NCI-H1694 treated with DMSO at 0.1 percent for 48 hours (cell line): ENCODE data around the gene BRSK2.
"Not testable (repeated sequence)": the region's sequence is repeated elsewhere in the genome, so short reads cannot be mapped to it uniquely, and the experiment has no call there.

Source experiments
- DNase-seq: peaks from one replicate; lab custom pipeline; 2025; lab: John Stamatoyannopoulos, UW

BRSK2 gene

DNA sequence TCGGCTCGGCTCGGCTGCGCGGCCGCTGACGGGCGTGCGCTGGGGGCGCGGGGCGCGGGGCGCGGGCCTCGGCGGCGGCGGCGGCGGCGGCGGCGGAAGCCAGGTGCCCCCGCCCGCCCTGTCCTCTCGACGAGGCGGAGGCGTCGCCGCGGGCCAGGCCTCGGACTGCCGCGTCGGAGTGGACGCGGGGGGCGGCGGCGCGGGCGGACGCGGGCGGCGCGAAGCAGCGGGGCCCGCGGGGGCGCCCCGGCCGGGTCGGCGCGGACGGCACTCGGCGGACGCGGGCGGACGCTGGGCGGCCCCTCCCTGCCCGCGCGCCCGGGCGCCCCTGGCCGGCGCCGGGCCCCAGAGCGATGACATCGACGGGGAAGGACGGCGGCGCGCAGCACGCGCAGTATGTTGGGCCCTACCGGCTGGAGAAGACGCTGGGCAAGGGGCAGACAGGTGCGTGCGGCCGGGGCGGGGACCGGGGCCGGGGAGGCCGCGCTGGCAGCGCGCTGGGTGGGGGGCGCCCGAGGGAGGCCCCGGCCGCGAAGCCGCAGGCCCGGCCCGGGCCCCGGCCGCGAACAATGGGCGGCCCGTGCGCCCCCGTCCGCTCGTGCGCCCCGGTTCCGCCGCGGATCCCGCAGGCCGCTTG is at the start of gene BRSK2:
TSS of gene BRSK2 (plus strand) at position 3 of the 637 bp plus-strand sequence. CDS start at position 354, 351 bp downstream.
- no peak for DNase-seq

DNA sequence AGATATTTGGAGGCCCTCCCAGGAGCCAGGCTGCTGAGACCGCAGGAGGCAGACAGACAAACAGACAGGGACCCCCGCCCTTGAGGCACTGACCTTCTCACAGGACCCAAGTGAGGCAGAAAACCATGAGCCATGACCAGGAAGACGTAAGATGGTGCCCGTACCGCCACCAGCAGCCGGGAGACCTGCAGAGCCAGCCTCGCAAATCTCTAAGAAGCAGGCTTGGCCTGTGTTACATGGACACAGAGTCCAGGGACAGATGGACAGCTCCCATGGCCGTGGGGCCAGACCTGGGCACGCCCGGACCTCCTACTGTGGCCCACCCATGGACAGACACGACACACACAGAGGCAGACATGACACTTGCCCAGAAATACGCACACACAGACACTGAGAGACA is 49.6 kb upstream of the BRSK2 start:
- no peak for DNase-seq

DNA sequence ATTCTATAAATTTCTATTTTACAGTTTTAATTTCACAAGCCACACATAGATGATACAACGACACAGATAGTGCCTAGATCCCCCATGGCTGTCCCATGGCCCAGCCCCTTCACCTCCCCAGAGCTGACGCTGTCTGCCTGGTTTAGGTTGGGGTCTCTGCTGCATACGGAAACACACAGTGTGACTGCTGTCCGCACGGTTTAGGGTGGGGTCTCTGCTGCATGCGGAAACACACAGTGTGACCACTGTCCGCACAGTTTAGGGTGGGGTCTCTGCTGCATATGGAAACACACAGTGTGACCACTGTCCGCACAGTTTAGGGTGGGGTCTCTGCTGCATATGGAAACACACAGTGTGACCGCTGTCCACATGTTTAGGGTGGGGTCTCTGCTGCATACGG is 48.5 kb upstream of the BRSK2 start:
- DNase-seq = not testable (repeated sequence)

DNA sequence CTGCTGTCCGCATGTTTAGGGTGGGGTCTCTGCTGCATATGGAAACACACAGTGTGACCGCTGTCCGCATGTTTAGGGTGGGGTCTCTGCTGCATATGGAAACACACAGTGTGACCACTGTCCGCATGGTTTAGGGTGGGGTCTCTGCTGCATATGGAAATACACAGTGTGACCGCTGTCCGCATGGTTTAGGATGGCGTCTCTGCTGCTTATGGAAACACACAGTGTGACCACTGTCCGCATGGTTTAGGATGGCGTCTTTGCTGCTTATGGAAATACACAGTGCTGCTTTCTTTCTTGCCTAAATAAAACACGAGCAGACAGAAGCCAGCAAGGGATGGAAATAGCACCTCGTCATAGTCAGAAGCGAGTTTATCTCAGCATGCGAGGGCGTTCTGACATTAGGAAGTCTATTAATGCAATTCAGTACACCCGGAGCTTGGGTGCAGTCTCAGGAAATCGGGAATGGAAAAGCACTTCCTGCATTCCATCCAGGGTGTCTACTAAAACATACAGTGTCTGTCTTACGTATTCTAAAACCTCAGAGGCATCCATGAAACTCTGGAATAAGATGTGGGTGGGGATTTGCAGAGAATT is 47.7 kb upstream of the BRSK2 start:
- DNase-seq = no peak

DNA sequence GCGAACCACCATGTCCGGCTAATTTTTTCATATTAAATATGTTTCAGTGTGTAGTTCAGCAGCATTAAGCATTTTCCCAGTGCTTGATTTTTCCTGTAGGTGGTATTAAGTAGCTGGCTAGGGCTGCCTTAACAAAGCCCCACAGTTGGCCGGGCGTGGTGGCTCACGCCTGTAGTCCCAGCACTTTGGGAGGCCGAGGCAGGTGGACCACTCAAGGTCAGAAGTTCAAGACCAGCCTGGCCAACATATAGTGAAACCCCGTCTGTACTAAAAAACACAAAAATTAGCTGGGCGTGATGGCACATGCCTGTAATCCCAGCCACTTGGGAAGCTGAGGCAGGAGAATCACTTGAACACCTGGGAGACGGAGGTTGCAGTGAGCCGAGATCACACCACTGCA is 46.8 kb upstream of the BRSK2 start:
- no peak for DNase-seq

DNA sequence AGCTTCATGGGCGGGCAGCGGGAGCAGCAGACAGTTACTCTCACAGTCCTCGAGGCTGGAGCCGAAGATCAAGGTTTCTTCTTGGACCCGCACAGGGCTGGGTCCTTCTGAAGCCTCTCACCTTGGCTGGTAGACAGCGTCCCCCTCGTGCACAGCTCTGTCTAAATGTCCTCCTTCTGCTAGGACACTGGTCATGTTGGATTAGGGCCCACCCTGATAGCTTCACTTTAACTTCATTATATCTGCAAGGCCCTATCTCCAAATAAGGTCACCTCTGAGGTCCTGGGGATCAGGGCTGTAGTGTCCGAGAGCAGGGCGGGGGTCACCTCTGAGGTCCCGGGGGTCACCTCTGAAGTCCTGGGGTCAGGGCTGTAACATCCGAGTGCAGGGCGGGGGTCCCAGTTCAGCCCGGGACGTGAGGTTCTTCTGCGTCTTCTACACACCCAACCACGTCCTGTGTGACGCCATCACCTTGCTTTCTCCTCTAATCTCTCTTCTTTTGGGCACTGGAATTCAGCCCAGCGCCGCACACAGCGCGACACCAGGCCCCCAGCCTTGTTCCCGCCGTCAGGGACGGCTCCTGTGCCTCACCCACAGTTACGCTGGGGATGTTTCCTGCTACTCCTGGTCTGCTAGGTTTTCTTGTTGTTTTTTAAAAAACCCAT is 46.2 kb upstream of the BRSK2 start:
- no peak for DNase-seq

DNA sequence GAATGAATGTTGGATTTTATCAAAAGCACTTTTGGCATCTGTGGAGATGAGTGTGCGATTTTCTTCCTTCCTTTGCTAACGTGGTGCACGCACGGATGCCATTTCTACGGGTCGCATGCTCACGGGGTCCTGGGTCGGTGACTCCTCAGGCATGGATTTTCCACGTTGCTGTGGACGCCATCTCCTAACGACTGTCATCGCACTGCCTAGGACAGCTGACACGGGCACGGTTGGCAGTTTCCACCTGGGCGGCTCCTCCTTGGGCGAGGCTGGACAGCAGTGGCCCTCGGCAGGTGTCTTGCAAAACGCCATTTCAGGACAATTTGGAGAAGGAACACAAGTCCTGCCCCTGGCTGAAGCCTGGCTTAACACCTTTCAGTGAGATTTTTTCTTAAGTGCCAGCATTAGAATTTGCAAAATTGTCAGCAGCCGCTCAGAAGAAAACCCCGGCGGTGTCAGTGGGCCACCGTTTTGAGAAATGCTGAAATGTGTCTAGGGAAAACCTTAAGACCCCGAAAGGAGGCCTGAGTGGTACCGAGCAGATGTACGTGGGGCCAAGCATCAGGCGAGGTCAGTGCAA is 45.6 kb upstream of the BRSK2 start:
- DNase-seq = no peak

DNA sequence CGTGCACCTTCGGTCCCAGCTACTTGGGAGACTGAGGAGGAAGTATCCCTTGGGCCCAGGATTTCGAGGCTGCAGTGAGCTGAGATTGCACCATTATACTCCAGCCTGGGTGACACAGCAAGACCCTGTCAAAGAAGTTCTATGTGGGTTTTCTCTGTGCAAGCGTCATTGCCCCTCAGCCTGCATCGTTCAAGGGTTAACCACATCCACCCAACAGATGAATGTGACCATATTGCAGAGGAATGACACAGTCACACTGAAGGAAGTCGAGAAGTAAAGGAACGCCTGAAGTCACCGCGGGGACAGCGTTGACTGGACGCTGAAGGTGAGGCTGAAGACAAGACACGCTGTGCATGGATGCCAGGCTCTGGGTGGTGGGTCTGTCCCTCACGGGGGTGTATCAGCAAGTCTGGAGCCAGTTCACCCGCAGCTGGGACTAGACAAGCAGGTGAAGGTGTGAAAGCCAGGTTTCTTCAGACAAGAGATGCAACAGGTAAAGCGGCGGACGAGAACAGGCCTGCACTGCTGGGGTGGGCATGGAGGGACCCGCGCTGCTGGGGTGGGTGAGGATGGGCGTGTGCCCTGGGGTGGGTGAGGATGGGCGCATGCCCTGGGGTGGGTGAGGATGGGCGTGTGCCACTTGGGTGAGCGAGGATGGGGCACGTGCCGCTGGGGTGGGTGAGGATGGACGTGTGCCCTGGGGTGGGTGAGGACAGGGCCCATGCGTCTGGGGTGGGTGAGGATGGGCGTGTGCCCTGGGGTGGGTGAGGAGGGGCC is 43.8 kb upstream of the BRSK2 start:
- no peak for DNase-seq

DNA sequence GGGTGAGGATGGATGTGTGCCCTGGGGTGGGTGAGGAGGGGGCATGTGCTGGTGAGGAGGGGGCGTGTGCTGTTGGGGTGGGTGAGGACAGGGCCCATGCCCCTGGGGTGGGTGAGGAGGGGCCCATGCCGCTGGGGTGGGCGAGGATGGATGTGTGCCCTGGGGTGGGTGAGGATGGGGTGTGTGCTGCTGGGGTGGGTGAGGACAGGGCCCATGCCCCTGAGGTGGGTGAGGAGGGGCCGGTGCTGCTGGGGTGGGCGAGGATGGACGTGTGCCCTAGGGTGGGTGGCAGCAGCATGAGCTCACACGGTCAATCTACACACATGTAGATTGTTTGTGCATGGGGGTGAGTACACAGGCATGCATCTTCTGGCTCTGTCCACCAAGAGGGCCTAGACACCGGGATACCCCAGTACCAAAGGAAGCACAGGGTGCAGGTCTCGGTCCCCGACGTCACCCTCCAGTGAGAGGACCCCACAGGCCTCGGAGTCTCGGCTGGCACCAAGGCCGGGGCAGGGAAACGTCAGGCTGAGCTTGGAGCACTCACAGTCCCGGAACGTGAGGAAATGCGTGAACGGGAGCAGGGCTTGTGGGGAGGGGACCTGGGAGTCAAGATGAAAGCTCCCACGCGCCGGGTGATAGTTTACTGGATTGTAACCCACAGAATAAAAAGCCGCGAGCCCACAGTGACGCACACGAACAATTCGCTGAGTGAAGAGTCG is 42.9 kb upstream of the BRSK2 start:
- DNase-seq = no peak

DNA sequence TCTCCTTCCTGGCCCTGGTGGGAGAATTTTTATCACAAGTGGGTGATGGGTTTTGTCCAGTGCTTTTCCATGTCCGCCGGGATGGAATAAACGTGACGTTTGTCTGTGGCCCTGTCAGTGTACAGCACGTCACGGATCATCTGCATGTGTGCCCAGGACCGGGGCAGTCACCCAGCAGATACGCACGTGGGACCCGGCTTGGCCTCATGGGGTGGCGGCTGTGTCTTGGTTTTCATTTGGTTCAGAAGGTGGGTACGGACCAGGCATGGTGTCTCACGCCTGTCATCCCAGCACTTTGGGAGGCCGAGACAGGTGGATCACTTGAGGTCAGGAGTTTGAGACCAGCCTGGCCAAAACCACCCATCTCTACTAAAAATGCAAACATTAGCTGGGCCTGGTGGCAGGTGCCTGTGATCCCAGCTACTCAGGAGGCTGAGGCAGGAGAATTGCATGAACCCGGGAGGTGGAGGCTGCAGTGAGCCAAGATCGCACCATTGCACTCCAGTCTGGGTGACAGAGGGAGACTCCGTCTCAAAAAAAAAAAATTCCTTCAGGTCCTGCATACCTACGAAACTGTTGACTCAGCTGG is 42.2 kb upstream of the BRSK2 start:
- DNase-seq = not testable (repeated sequence)

DNA sequence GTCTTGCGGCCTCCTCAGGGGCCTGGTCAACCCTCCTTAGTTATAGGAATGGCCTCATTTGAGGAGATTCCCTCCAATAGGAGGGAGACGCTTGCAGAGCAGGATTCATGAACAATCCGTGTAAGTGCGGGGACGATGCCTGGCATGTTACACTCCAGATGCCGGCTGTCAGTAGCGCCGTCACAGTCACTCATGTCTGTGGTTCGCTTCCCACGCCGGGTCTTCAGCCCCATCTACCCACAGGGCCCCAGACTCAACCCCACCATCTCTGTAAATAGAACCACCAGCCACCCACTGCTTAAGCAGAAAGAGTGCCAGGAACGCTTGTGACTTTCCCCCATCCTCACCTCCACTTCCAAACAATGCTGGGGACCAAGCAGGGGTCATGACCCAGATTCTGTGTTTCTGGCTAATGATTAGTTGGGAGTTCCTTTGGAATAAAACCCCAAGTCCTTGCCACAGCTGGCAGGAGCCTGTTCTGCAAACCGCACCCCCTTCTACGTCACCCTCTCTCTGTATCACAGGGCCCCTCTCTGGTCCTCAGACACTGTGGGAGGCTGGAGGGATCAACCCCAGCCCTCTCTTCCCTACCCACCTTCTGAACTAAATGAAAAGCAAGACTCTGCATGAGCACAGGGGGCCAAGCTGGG is 41.5 kb upstream of the BRSK2 start:
- DNase-seq = no peak

DNA sequence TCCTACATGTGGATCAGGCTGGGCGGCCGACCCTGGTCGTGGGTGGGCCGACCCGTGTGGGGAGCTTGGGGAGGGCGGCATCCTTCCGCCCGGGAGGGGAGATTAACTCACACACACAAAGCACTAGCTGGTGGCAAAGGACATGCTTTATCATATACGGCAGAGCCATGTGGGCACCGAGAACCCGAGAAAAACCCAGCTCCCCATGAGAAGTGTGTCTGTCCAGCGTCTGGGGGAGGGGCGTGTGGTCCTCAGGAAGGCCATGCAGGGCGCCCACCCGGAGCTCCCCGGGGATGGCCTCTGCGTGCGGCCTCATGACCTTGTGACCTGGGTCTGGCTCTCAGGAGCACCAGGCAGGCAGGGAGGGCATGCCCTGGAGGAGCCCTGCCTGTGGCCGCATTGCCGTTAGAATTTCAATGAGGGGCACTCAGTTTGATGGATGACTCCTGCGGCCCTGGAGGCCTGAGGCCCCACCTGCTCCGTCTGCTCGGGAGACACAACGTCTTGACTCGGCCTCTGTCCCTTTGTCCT is 40.9 kb upstream of the BRSK2 start:
- DNase-seq = no peak

DNA sequence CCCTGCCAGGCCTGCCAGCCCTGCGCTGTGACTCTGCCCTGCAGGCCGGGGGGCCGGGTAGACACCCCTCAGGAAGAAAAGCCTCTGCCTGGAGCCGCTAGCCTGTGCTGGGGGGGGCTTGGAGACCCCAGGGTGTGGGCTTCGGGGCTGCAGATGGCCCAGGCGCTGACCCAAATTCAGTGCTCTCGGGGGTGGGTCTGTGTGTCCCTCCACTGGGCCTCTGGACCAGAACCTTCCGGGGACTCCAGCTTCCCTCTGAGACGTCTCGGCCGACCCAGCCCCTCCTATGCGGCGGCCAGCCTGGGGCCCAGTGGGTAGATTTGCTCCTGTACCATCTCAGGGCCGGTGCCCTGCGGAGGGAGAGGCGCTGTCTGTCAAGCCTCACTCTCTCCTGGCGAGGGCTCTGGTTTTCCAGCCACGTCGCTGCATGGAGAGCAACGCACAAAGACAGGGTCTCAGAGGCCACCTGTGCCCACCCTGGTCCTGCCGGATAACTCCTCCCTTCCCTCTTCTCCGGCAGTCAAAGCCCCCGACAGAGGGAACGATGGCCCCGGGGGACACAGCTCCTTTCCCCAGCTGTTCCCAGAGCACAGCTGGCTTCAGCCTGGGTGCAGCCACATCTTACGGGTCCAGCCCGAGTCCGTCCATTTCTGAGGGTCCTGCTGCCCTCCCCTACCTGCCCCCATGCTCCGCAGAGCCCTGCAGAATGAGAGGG is 40.2 kb upstream of the BRSK2 start:
- no peak for DNase-seq

DNA sequence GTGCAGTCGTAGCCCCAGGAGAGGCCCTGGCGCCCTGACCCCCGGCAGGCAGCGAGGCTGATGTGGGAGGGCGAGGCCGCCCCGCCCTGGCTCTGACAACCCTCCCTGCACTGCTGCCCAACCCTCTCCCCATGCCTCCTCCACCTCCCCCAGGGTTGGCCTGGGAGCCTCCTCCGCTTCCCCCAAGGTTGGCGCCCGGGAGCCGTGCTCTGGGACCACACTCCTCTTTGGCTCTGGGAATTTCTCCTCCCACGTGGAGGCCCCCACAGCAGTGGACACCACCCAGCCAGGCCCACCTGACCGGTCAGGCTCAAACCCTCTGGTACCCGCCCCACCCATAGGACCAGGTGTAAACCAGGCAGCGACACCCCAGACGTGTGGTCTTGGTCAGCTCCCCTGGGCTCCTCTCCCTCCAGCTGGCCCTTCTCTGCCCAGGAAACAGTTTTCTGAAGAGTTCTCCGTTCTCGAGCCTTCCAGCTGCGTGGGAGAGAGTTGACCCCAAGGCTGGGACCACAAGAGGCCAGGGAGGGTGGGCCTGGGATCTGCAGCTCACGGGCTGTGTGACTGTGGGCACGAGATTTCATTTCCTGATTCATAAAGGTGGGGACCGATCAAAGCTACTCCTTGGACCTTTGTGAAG is 39.5 kb upstream of the BRSK2 start:
- DNase-seq = no peak

DNA sequence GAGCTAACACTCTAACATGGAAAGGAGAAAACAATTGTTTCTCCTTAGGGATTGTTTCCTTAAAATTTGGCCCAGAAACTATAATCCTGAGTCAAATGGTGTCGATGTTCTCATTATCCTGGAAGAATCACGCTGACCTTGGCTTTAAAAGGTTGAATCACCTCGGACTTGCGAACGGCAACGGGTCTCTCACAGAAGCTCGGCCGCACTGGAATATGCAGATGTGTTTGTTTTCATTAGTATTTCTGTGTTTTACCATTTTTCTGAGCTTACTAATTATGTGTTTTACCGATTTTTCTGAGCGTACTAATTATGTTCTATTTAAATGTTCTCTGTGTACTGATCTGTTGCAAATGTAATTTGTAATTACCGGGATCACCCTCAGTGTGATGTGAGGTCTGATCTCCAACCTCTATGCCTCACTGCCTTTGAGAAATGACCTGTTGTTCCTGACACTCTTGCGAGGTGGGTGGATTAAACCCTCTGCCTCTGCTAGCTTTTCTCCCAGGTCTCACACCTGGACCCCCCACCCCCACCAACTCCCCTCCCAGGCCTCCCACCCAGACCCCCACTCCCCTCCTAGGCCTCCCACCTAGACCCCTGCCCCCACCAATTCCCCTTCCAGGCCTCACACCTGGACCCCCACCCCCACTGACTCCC is 38.3 kb upstream of the BRSK2 start:
- no peak for DNase-seq

DNA sequence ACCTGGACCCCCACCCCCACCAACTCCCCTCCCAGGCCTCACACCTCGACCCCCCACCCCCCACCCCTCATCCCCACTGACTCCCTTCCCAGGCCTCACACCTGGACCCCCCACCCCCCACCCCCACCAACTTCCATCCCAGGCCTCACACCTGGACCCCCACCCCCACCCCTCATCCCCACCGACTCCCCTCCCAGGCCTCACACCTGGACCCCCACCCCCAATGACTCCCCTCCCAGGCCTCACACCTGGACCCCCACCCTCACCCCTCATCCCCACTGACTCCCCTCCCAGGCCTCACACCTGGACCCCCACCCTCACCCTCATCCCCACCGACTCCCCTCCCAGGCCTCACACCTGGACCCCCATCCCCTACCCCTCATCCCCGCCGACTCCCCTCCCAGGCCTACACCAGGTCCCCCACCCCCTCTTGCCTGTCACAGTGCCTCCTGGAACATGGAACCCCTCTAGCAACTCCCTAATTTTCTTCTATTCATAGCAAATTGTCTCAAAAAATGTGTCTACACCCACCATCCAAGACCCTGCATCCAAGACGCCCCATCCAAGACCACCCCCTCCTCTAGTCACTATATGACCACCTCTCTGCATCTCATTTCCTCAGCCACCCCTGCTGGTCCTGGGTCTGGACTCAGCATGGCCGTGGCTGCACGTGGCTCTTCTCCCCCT is 36.9 kb upstream of the BRSK2 start:
- no peak for DNase-seq

DNA sequence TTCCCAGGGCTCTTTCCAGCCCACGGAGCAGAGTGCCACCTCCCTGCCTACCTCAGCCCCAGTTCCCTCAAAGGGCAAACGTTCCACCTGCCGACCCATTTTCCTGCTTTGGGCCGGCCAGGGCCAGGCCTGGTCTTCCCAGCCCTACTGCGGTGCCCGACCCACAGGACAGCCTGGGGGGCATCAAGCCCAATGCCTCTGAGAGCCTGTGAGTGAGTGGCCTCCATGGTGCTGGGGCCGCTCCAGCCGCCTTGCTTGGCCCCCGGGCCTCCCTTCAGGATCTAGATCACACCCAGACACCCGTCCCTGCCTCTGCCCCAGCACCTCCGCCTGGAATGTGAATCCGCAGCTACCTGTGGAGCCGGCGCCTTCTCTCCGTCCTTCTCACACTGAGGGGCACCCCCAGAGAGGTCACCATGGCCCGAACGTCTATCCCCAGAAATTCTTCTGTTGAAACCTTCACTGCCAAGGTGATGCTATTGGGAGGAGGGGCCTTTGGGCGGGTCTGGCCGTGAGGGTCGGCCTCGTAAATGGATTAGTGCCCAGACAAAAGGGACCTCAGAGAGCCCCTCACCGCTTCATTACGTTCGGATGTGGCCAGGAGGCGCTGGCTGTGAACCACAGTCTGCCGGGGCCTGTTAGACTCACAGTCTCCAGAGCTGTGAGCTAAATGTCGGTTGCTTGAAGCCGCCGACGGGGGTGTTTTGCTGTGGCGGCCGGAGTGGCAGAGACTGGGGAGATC is 36.2 kb upstream of the BRSK2 start:
- DNase-seq = no peak
